ENCODE results near the gene C2orf76.

DNA sequence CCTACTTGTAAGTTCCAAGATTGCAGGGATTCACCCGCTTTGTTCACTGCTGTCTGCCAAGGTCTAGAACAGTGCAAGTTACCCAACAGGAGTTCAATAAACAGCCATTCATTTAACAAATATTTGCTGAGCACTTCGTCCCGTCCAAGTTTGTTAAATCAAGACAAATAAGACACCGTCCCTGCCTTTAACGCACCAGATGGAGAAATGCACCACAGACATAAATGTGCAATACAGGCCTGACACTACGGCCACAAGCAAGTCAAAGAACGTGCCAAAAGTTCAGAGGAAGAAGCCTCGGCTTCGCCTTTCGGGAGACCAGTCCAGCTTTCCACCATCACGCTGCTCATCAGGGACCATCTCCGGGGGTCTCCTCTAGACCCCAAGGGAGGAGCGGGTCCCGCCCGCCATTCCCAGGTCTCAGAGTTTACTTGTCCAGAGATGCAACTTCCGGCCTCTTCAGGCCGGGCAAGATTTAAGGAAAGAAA is 429 bp downstream of the C2orf76 start:
- TF ChIP-seq POLR2AphosphoS5 (IDR thresholded peaks at IDR 0.05) (no peak), TAF1 (IDR thresholded peaks at IDR 0.05; ENCODE audit: low read depth) (no peak), EP300 (conservative IDR thresholded peaks at IDR 0.05; ENCODE audit: poor library complexity, severe bottlenecking) (no peak), EZH2 (IDR thresholded peaks at IDR 0.05; ENCODE audit: borderline replicate concordance, insufficient read depth, low read length, poor library complexity, severe bottlenecking) (no peak), REST (IDR thresholded peaks at IDR 0.05; ENCODE audit: borderline replicate concordance) (no peak), MXI1 (conservative IDR thresholded peaks at IDR 0.05; ENCODE audit: poor library complexity, severe bottlenecking) (no peak), SMC3 (conservative IDR thresholded peaks at IDR 0.05; ENCODE audit: poor library complexity) (no peak), RAD21 (conservative IDR thresholded peaks at IDR 0.05) (no peak)
- TF ChIP-seq, protein P1, sequence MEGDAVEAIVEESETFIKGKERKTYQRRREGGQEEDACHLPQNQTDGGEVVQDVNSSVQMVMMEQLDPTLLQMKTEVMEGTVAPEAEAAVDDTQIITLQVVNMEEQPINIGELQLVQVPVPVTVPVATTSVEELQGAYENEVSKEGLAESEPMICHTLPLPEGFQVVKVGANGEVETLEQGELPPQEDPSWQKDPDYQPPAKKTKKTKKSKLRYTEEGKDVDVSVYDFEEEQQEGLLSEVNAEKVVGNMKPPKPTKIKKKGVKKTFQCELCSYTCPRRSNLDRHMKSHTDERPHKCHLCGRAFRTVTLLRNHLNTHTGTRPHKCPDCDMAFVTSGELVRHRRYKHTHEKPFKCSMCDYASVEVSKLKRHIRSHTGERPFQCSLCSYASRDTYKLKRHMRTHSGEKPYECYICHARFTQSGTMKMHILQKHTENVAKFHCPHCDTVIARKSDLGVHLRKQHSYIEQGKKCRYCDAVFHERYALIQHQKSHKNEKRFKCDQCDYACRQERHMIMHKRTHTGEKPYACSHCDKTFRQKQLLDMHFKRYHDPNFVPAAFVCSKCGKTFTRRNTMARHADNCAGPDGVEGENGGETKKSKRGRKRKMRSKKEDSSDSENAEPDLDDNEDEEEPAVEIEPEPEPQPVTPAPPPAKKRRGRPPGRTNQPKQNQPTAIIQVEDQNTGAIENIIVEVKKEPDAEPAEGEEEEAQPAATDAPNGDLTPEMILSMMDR (IDR thresholded peaks at IDR 0.05; ENCODE audit: poor library complexity, severe bottlenecking): no peak
